ENCODE data around the gene PALLD.

PALLD gene

DNA sequence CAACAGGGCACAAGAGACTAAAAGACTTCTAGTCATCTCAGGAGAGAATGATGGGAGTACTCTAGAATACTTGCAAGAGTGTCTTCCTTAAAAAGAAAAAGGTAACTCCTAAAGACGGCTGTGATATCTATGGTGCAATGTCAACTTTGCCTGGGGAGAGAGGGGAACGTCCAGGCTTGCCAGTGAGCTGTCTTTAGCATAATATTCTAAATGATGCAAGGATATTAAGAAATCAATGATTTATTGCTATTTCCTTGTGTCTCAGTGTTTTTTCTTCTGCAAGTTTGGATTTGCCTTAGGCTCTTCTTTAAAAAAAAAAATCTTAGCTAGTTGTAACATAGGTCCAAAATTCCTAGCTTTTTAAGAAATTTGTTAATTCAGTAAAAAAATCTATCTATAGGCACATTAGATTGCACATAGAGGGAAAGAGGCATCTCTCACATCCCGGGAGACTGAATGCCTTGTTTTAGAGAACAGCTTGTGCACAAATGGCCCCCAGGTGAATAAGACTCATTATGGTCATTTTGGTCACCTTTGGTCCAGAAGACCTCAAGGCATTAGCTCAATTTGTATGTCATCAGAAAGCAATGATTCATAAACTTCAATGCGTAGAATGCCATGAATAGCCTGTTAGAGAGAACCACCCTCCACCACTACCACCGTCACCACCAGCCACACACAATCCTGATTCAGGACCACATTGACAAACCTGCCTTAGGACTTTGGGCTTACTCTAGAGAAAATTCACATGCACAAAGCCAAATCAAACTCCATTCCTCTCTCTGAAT lies 104.1 kb downstream of the PALLD start:
- no peak for DNase-seq

DNA sequence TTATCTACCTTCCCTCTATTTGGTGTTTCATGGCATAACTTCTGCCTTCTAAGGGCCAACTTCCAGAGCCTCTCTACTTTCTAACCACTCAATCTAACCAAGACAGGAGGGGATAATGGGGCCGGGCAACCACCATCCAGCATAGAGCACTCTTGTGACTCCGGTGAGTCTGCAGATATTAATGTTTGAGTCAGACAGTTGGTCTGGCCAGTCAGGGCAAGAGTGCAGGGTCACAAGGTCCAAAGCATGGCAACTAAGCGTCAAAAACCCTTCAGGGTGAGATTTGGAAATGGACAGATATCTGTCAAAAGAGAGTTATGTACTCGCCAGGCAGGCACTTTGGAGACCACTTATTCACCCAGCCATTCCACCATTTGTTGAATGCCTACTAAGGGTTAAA lies 105.0 kb downstream of the PALLD start:
- no peak for DNase-seq

DNA sequence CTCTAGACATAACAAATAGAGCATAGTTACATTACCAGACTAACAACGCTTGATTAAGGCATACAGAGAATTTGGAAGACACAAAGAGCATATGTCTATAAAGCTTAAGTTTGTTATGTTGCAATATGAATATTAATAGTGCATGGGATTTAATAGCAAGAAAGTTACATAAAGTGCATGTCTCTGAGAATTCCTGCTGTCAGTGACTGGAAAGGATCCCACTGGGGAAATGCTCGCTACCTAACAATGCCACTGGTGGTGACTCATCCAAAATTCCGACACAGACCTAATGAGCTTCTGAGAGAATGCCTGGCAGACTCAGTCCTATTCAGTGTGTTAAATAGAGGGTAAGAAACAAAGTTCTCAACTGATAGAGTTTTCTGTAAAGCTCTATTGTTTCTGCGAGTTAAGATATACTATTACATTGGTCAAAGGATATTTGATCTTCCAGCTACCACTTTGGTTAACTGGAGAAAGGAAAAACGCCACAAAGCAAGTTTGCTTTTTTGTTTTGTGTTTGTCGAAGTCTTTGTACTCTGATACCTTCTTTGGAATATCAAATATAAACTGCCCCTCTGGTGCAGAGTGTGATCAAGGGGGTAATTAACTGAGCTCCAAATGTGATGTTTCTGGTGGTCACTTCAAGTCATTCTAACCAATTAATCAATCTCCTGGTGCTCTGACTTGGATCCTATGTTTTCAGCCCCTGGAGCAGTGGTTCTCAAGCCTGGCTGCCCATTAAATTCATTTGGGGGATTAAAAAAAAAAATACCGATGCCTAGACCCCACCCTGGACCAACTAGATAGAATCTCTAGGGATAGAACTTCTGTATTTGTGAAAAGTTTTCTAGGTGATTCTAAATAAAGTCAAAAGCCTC lies 107.9 kb downstream of the PALLD start:
- peak; percentile 79 for DNase-seq

DNA sequence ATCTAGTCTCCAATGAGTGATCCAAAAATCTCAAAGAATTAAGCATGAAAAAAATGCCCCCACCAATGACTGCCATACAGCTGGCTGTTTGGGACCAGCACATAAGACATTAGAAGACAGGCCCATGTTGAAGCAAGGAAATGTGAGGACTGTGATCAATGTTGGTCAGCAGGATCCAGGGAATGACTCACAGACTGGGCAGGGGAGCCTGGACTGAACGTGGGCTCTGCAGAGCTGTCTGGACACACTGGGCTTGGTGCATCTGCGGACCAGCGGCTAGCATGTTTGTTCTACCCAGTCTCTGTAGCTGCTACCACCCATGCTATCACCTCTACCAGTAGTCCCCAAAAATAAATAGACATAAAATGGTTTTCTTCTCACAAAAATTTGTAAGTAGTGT lies 108.6 kb downstream of the PALLD start:
- peak; percentile 38 for DNase-seq

DNA sequence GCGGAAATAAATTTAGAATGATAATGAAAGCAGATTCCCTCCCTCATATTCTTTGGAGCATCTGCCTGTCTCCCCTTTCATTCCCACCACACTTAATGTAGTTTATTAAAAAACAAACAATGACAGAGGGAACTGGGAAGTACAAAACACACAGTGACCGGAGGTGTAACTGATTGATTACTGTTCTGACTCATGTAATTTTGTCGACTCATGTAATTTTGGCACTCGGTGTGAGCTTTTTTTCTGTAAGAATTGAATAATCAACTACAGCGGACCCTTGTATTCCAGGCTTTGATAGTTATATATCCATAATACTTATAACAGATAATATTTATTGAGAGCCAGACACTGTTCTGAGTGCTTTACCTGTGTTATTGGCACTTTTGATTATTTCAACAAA lies 110.4 kb downstream of the PALLD start:
- no peak for DNase-seq

DNA sequence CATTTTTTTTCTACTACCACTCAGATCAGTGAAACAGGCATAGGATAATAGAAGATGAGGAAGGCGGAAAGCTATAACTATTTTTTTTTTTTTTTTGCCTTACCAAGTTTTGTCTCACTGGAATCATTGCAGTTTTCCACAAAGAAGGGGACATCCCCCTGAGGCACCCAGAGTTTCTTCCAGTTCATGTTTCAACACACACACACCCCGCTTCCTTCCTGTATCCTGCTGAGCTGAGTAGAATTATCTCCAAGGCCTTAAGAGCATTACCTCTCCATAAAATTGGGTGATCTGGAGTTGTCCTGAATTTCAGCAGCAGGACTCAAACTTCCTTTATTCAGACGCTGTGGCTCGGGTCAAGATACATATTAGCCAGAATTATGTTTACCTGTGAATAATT lies 111.9 kb downstream of the PALLD start:
- DNase-seq, result no peak

DNA sequence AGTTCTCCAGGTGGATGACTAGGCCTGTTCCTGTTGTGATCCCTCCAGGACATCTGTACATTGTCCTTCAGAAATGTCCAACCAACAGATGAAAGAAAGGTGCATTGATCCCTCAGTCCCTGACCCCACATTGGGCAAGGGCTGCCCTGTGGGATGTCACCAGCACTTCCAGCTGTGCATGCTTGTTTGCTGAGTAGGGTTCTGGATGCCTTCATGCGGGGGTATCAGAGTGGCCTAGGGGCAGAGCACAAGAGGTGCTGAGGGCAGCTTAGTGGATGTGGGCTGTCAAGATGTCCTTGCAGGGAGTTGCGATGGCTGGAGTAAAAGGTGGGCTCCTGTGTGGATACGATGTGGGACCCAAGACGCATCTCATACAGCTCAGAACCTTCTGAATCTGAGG lies 112.5 kb downstream of the PALLD start:
- DNase-seq, result no peak

DNA sequence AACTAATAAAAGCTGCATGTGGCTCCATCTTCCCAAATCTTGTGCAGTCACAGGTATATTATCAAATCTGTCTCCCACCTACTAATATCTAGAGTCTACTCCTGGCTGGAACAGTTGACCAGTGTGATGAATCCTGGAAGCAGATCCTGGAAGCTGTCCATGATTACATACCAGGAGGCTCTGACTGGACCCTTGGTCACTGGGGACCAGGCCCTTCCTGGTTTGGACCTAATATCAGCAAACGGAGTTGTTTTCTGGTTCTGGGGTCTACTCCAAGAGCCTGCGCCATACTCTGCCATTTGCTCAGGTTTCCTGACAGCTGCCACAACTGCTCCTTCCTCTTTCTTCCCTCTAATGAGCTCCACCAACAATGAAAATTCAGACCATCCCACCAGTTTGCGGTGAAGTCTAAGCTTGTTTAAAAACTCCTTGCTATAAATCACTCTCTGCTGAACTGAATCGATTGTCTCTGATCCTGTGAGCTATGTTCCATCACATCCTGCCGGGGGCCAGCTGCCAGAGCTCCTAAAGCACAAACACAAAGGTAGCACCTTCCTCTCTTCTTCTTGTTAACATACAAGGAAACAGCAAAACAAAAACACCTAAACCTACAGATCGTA lies 114.2 kb downstream of the PALLD start:
- DNase-seq, result no peak

DNA sequence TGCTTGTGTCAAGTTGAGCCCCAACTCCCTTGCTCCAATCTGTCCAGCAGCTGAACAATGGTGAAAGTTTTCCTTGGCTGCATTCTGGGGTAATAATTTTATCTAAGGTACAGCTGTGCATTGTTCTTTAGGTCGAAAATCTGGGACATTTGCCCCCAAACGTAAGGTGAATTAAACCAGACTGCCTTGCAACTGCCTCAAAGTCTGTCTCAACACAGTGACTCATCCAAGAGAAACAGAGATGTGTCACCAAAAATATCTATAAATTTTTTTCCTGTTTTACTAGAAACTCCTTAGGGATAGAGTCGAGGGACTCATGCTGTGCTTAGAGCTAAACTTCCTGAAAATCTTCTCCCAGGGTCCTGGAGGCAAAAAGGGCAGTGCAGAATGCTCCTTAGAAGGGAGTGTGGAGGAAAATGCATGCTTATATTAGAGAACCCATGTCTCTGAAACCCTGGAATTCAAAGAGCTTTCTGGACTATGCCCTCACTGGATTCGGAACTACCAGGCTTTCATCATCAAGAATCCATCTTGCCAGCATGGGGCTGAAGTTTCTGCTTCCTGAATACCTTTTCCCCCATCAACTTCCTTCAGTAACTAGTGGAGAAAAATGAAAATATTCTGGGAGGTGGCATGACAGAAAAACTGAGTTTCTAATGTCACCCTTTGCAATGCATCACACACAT lies 115.7 kb downstream of the PALLD start:
- peak; percentile 17 for DNase-seq

DNA sequence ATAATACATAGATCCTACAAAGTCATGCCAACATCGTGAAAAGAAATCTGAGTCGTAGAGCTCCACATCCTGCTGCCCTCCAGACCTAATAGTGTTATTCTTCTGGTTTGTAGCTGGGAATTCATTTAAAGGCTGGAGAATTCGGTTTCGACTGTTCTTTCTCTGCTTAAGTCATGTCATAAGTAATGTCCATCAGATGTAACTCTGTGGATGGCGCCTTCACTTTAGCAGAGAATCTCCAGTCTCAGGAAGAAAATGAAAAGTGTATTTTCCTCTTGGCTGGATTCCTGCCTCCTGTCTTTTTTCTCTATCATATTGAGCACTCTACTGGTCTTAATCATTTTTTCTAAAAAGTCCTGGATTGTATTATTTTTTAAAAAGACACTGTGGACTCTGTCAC lies 117.0 kb downstream of the PALLD start:
- no peak for DNase-seq

DNA sequence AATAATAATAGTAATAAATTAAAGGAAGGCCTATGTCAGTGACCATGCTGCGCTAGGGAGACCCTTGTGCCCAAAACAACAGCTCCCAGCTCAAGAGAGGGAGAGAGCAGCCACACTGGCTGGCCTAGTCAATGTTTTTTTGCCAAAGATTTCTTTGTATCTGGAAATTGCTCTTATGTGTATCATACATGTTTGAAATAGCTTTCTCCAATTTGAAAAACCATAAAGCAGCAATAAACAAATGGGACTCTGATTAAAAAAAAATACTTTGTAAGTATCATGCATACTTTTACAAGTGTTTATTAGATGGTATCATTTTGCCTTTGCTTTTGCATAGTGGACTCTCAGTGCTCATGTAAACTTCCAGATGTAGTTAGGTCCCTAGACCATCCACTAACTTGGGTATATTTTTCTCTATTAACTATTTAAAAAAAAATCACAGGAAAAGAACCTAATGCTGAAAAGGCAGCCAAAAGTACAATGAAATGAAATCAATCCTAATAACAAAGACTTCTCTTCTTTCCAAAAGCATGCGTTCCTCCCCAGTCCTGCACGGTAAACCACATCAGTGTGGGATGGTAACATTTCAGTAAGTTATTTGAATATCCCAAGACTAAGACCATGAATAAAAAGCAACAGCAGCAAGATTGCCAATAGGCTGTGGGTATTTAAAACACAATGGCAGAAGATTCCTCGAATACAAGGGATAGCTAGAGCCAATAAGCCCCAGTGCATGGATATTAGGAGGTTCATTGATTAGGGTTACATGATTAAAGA lies 117.6 kb downstream of the PALLD start:
- no peak for DNase-seq

DNA sequence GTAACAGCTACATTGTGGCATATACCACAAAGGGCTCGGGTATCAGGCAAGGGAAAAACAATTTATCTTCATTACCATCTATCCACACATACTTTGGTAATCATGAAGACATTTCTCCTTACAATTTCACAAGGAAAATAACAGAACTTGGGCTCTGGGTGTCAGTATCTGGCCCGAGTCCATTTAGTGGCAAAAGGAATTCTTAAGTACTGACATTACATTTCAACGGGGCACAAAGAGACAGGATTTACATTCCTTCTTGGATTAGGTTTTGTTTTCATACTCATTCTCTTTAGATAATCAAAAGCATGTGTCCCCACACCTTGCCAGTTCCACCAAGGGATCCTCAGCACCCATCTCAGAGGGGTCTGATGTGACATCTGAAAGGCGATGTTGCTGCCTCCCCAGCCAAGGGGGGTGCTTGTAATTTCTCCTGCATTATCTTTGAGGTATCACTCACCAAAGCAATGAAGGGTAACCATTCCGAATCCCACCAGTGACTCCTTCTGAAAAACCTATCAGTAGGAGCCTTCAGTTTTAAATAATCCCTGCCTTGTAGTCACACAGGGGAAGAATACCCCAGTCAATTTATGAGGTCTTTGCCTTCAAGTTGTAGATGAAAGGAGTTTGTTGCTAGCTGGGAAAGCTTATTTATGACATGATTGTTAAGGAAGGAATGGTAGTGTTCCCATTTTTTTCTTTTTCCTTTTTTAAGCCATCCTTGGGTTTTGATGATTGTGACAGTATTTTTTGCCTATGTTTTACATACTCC lies 118.6 kb downstream of the PALLD start:
- DNase-seq, result peak; percentile 7

DNA sequence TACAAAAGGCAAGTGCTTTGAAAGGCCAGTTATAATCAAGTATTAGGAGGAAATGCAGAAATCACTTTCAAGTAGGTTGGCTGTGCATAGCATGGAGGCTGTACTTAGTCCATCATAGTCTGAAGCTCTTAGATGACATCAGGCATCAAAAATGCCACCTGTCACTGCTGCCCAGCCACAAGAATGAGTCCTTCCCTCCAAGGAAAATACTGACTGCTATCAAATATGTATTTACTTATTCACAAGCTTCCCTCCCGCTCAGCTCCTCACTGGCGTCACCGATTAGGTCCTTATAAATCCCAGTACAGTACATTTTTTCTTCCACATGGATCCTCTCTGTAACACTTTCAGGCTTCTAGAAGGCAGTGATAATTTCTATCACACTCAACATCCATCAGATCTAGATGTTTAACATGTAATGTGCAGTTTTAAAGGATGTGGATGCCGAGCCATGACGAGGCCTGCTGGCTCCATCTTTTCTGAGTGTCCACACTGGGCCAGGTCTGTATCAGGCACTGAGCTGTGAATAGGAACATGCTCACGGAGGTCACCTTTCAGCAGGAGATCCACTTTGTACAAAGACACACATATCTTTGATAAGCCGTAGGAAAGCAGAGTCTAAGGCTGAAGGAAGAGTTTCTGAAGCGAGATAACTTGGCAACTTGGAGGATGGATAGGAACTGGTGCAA lies 121.9 kb downstream of the PALLD start:
- no peak for DNase-seq

DNA sequence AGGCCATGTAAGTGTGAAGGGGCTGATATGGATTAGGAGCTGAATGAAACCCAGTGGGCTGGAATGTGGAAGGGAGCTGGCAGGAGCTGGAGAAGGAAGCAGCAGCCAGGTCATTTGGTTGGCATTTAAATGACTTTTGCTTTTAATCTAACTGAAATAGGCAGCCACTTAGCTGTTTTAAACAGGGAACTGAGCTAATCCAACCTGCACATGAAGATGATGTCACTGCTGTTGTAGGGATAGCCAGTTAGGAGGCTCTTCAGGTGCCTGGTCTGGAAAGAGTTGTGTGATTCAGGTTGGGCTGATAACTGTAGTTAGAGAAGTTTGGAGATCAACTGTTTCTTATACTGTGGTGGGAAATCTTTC lies 122.4 kb downstream of the PALLD start:
- DNase-seq, result peak; percentile 20

DNA sequence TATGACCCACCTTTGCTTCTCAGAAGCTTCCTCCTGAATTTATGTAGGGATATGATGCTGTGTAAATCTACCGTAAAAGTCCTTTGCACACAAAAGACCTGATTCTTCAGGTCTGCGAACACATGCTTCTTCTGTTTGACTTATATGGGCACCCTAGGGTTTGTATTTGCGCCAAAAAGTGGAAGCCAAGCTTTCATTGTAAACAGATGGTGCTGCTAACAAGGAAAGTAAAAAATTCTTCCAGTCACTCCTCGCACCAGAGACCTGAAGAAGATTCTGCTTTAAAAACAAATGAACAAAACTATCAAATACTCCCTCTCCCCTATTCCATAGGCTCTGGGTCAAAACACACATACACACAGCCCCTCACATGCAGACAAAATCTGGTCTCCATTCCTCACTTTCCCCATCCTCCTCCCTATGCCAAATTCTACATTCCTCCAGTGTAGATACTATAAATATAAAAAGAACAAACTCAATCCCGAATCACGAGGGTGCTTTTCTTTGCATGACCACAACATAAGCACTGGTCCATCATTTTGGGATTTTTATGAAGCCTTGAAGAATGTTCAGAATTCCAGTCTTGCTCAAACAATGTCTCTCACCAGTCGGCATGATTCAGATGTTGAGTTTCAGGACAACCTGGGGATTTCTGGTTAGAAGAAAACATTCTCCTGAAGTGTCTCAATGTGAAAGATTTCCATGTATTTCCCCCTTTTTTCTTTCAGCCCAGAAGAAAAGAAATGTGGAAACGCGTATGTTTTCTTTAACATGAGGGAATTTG lies 125.1 kb downstream of the PALLD start:
- no peak for DNase-seq

DNA sequence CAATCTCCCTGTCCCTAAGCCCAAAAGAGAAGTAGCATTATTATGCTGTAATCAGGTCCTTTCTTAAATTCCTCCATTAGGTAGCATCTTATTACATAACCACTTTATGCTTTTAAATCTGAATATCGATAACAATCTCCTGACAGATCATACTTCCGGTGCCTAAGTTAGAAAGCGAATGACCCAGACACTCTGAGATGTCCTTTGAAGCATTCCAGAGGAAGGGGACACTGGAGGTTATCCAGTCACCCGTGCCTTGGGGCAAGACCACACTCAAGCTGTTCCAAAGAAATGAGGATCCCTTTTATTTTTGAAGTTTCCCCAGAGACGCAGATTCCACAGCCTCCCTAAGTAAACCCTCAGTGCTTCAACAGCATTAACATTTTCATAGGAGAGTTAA lies 125.7 kb downstream of the PALLD start:
- DNase-seq, result no peak

DNA sequence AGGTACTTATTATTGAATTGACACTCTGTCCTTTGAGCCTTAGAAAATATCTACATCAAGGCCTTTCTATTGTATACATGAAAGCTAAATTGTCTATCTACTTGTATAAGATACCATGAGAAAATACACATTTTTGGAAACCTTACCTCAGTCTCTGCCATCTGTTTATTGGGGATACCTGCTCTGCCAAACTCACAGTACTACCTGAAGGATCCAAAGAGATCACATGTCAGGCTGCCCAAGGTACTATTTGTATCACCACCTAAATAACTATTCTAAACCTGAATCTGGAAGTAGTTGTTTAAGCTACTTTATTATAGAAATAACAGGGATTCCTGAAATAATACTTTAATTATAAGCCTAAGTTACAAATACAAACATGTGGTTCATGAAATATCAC lies 126.2 kb downstream of the PALLD start:
- DNase-seq, result no peak

DNA sequence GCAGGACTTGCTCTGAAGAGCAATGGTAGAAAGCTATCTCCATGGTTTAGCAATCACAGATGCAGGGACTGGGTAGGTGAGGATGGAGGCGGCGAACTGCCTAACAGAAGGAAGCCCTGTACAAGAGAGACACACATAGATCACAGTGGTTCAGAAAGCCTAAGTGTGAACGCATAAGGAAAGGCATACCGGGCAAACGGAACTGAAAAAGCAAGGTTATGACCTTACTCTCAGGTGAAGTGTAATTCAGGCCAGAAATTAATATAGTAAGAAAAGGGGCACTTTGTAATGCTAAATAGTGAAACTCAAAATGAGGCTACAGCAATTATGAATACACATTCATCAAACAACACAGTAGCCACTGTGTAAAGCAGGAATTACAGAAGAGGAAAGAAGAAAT lies 126.6 kb downstream of the PALLD start:
- DNase-seq, result no peak

DNA sequence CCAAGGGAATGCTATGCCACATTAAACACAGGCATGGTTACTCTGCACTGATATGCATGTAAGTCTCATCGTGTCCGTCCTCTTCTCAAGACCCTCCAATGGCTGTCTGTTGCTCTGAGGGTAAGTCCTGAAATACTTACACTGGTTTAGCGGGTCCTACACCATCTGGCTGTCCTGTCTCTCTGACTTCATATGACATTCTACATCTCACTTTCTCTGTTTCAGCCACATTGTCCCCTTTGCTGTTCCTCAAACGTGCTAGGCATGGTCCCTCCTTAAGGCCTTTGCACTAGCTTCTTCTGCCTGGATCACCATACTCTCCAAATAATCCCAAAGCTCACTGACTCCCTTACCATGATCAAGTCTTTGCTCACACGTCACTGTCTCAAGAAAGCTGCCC lies 131.4 kb downstream of the PALLD start:
- DNase-seq, result no peak

DNA sequence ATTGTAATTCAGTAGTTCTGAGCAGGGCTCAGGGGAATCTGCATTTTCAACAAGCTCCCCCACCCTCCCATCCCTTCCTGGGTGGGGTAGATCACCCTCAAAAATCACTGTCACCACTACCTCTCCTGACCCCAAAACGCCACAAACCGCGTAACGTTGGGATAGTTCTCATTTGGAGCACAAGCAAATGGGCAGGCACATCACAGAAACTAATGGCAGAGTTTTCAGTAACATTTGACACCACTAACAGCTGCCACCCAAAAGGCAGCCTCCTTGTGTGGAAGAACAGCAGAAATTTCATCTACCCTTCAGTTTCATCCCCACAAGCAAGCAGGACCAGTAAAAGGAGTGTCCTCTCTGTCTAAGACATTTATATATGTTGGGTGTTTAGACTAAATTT lies 132.7 kb downstream of the PALLD start:
- DNase-seq, result no peak
